GM19452 (cell line): ENCODE results near the gene RAPSN.

Experiments
- ATAC-seq: cut with Tn5 transposase; IDR thresholded peaks from one replicate; pipeline ENCODE4 v1.9.1; 2021; ENCODE audit not compliant: unreplicated experiment

Gene RAPSN

DNA sequence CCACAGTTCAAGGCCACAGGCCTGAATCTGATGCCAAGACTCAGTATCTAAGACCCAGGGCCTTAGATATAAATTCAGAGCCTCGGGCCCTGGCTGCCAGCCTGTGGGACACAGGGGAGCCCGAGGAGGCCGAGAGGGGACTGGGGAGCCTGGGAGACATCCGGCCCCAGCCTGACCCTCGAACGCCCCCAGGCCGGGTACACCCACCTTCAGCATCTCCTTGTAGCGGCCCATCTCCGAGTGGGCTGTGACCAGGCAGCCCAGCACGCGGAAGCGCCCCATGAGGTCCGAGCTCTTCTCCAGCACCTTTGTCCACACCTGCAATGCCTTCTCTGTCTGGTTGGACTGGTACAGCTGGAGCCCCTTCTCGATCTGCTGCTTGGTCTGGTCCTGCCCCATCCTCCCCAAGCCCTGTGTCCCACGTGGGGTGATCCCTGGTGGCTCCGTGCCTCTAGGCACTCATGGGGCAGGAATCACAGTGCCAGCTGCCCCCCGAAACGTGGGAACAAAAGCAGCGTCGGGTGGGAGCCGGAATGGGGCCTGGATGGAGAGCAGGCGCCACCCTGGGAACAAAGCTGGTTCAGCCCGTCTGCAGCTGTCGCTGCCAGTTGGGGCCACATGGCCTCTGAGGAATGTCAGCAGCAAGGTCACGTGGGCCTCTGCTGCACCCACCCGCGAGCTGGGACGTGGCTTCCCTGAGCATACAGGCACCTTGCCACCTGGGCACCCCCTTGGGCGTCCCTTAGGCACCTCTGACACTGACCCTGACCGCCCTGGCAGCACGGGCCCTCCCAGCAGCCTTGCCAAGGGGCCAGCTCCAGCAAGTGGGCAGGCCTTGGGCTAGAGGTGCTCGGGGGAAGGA lies at the start of gene RAPSN:
RAPSN (minus strand) TSS at position 571 of the 862 bp plus-strand sequence; CDS start at position 399, 172 bp downstream.
- no peak for ATAC-seq

DNA sequence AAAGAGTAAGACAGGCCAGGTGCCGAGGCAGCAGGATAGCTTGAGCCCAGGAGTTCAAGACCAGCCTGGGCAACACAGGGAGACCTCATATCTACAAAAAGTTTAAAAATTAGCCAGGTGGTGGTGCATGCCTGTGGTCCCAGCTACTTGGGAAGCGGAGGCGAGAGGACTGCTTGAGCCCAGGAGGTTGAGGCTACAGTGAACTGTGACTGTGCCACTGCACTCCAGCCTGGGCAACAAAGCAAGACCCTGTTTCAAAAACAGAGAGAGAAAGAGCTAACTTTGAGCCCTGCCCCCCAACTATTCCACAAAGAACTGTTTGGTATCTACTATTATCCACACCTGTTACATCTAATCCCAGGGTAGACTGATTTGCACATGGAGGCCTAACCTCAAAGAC lies 49.2 kb upstream of the RAPSN start:
- ATAC-seq = no peak

GRCh38 chr11:47496808-47497207 lies 47.9 kb upstream of the RAPSN start:
- ATAC-seq = no peak

GRCh38 chr11:47495856-47496217 lies 46.9 kb upstream of the RAPSN start:
- ATAC-seq = no peak

- ATAC-seq = no peak
These were observed 46.3 kb upstream of the RAPSN start for GRCh38 chr11:47495011-47495855.

GRCh38 chr11:47489395-47489755 lies 40.4 kb upstream of the RAPSN start:
- ATAC-seq = no peak

GRCh38 chr11:47488674-47489394 lies 39.9 kb upstream of the RAPSN start:
- ATAC-seq = no peak

GRCh38 chr11:47488111-47488510 lies 39.2 kb upstream of the RAPSN start:
- ATAC-seq = no peak

DNA sequence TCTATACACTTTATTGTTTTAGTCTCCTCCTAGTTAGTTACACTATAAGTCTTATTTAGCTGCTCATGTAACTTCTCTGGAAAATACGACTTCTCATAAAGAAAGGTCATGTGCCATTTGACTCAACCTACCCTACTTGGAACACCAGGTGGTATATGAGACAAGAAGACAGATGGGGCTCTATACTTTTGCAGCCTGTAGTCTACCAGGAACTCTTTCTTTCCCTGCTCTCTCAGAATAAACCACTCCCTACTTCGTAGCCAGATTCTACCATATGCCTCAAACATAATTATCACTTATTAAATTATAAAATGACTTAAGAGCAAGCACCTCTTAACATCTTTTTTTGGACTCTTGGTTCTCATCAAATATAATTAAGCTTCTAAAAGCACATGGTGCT lies 38.5 kb upstream of the RAPSN start:
- ATAC-seq = no peak

DNA sequence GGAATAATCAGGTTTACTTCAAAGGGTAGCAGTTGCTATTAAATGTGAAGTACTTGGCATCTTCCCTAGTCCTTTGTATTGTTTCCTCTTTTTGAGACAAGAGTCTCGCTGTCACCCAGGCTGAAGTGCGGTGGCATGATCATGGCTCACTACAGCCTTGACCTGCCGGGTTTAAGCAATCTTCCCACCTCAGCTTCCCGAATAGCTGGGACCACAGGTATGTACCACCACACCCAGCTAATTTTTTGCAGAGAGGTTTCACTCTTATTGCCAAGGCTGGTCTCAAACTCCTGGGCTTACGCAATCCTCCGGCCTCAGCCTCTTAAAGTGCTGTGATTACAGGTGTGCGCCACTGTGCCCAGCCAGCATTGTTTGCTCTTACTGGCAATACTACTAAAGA lies 36.2 kb upstream of the RAPSN start:
- ATAC-seq = no peak

DNA sequence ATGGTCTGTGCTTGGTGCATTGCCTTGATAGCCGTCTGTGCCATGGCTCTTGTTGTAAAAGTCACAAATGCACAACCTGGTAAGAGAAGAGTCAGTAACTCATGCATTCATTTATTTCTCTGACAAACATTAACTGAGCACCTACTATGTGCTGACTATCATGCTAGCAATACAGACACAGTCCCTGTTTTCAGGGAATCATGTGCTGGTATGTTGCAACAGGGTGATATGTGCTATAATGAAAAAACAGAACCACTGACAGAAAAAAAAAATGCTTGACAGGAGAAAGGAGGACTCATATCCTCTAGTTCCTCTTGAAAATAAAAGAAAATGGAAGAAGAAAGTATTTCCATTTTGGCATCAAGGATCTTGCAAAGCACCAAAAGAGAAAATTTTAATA lies 34.5 kb upstream of the RAPSN start:
- ATAC-seq = no peak

- ATAC-seq = no peak
These were observed 31.8 kb upstream of the RAPSN start for GRCh38 chr11:47480762-47481161.

- ATAC-seq = no peak
These were observed 29.9 kb upstream of the RAPSN start for GRCh38 chr11:47478651-47479329.

GRCh38 chr11:47477753-47478152 lies 28.8 kb upstream of the RAPSN start:
- no peak for ATAC-seq

DNA sequence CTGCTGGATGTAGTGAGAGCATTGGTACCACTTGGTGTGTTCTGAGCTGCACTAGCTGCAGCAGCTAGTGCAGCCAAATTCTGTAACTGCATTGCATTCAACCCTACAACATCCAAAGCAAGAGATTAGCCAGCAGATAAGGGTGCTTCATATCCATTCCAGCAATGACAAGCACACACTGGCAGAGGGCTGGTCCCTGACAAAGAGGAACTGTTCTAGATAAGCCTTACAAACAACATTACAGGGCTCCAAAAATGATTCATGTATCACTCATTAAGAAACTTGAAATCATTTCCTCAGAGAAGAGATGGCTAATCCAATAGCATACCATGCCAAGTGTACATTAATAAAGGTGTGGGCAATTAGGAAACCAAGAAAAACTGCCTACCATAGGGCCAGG lies 28.4 kb upstream of the RAPSN start:
- ATAC-seq = no peak

DNA sequence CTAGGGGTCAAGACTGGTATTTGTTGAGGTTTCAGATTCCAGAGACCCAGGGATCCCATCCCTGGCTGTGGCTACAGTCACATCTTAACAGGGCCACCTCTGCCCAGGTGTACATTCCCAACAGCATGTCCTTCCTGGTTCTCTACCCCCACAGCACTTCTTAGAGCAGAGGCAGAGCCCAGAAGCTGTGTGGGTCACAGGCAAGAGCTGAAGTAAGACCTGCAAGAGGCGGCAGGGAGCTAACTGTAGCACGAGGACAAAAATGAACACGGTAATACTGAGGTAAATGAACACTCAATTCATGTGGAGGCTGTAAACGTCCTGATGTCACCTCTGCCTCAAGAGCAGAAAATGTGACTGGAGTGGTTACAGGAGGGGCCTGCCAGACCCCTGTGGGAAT lies 21.7 kb upstream of the RAPSN start:
- no peak for ATAC-seq

- no peak for ATAC-seq
These were observed 20.6 kb upstream of the RAPSN start for GRCh38 chr11:47469361-47470179.

GRCh38 chr11:47468598-47469214 lies 19.8 kb upstream of the RAPSN start:
- ATAC-seq = no peak

DNA sequence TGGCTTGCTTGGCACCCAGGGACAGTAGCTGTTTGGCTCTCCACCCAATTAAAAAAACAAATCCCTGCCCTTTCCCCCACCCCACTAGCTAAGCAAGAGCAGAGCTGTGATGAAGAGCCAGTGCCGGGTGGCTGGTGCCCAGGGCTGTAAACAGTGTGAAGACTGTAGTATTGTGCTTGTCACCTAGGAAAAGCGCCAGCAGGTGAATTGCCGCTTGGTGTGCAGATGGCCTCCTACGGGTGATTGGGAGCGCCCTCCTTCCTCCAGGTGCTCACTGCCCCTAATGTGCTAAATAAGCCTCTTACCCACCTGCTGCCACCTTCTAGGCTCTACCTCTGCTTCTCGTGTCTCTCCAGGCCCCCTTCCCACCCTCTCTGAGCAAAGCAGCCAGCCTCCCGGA lies 18.4 kb upstream of the RAPSN start:
- no peak for ATAC-seq
